Measurements from ENCODE around the gene ZNF492.
A peak's percentile ranks its signal among the peaks of the same experiment; 100 is the strongest.
"Not testable (repeated sequence)": the region's sequence is repeated elsewhere in the genome, so short reads cannot be mapped to it uniquely, and the experiment has no call there.

Gene ZNF492

DNA sequence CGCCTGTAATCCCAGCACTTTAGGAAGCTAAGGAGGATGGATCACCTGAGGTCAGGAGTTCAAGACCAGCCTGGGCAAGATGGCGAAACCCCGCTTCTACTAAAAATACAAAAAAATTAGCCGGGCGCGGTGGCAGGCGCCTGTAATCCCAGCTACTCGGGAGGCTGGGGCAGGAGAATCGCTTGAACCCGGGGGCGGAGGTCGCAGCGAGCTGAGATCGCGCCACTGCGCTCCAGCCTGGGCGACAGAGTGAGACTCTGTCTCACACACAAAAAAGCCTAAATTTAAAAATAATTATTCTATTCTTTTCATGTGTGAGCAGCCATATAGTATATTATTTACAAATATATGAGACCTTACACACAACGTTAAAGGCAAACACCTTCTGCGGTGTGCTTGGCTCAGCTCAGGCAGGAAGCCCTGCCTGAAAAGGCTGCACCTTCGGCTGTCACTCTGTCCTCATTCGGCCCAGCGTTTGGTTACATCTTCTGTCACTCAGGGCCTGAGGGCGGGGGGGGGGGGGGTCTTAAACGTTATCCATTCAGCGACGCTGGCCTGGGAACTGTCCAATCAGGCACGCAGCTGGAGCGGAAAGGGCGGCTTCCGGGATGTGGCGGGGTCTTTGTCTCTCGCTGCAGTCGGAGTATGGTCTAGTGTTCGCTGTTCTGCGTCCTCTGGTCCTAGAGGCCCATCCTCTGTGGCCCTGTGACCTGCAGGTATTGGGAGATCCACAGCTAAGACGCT is at the start of gene ZNF492:
TSS of gene ZNF492 (plus strand) at position 619 of the 744 bp plus-strand sequence. CDS start 19,076 bp downstream, outside the sequence.
- not testable (repeated sequence) for H3K9me2 ChIP-seq (replicated peaks; ENCODE audit: control insufficient read depth, low read length); H3K4me1 ChIP-seq (ENCODE audit: control insufficient read depth, low read length); H3F3A ChIP-seq (ENCODE audit: control insufficient read depth, insufficient read depth); H4K20me1 ChIP-seq (ENCODE audit: control insufficient read depth, insufficient read depth, low read depth, low read length); H3K27me3 ChIP-seq (ENCODE audit: control insufficient read depth, low read length); H3K36me3 ChIP-seq (ENCODE audit: control insufficient read depth, low read length)
- Histone ChIP-seq H3K27ac (ENCODE audit: low read depth, low read length) (peak within 1 kb of the TSS; percentile 42), H3K9me3 (ENCODE audit: control insufficient read depth, insufficient read depth, low read length) (peaks cover 17% of the 10 kb centered on the region), H3K4me3 (ENCODE audit: low read length) (peak within 1 kb of the TSS; percentile 97), H3K4me2 (ENCODE audit: low read length) (peak within 1 kb of the TSS; percentile 66), H3K79me2 (ENCODE audit: control insufficient read depth, low read length) (peaks cover 43% of the 10 kb centered on the region)

- H3K27ac ChIP-seq (ENCODE audit: low read depth, low read length): no peak overlapping the region
- H3K9me3 ChIP-seq (ENCODE audit: control insufficient read depth, insufficient read depth, low read length): peaks cover 8% of the 10 kb centered on the region; the same call in 1 of the 2 replicates
- TF ChIP-seq EZH2phosphoT487 (IDR thresholded peaks at IDR 0.05; ENCODE audit: borderline replicate concordance, low read length): no peak
- TF ChIP-seq, protein P1, sequence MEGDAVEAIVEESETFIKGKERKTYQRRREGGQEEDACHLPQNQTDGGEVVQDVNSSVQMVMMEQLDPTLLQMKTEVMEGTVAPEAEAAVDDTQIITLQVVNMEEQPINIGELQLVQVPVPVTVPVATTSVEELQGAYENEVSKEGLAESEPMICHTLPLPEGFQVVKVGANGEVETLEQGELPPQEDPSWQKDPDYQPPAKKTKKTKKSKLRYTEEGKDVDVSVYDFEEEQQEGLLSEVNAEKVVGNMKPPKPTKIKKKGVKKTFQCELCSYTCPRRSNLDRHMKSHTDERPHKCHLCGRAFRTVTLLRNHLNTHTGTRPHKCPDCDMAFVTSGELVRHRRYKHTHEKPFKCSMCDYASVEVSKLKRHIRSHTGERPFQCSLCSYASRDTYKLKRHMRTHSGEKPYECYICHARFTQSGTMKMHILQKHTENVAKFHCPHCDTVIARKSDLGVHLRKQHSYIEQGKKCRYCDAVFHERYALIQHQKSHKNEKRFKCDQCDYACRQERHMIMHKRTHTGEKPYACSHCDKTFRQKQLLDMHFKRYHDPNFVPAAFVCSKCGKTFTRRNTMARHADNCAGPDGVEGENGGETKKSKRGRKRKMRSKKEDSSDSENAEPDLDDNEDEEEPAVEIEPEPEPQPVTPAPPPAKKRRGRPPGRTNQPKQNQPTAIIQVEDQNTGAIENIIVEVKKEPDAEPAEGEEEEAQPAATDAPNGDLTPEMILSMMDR (IDR thresholded peaks at IDR 0.05; ENCODE audit: low read depth, low read length, poor library complexity, severe bottlenecking): no peak
- H3K79me2 ChIP-seq (ENCODE audit: control insufficient read depth, low read length): no peaks in the 10 kb centered on the region
- no peaks in the 10 kb centered on the region for H3F3A ChIP-seq (ENCODE audit: control insufficient read depth, insufficient read depth)
- no peaks in the 10 kb centered on the region for H3K9me2 ChIP-seq (replicated peaks; ENCODE audit: control insufficient read depth, low read length)
- H4K20me1 ChIP-seq (ENCODE audit: control insufficient read depth, insufficient read depth, low read depth, low read length): no peaks in the 10 kb centered on the region
- H3K4me1 ChIP-seq (ENCODE audit: control insufficient read depth, low read length): no peaks in the 10 kb centered on the region
- H3K4me3 ChIP-seq (ENCODE audit: low read length): no peak overlapping the region
- H3K36me3 ChIP-seq (ENCODE audit: control insufficient read depth, low read length): no peaks in the 10 kb centered on the region
- H3K27me3 ChIP-seq (ENCODE audit: control insufficient read depth, low read length): no peaks in the 10 kb centered on the region
- H3K4me2 ChIP-seq (ENCODE audit: low read length): no peak overlapping the region
Observed at GRCh38 chr19:22595422-22595821, 38.7 kb upstream of the ZNF492 start.

GRCh38 chr19:22595918-22596341 is 38.2 kb upstream of the ZNF492 start:
- H3K27ac ChIP-seq (ENCODE audit: low read depth, low read length): no peak overlapping the region
- H3F3A ChIP-seq (ENCODE audit: control insufficient read depth, insufficient read depth): no peaks in the 10 kb centered on the region
- no peaks in the 10 kb centered on the region for H3K9me2 ChIP-seq (replicated peaks; ENCODE audit: control insufficient read depth, low read length)
- TF ChIP-seq EZH2phosphoT487 (IDR thresholded peaks at IDR 0.05; ENCODE audit: borderline replicate concordance, low read length): no peak
- TF ChIP-seq, protein P1 (IDR thresholded peaks at IDR 0.05; ENCODE audit: low read depth, low read length, poor library complexity, severe bottlenecking): no peak
- H3K9me3 ChIP-seq (ENCODE audit: control insufficient read depth, insufficient read depth, low read length): peaks cover 8% of the 10 kb centered on the region; the same call in 1 of the 2 replicates
- H4K20me1 ChIP-seq (ENCODE audit: control insufficient read depth, insufficient read depth, low read depth, low read length): no peaks in the 10 kb centered on the region
- H3K79me2 ChIP-seq (ENCODE audit: control insufficient read depth, low read length): no peaks in the 10 kb centered on the region
- no peaks in the 10 kb centered on the region for H3K36me3 ChIP-seq (ENCODE audit: control insufficient read depth, low read length)
- H3K4me1 ChIP-seq (ENCODE audit: control insufficient read depth, low read length): no peaks in the 10 kb centered on the region
- H3K4me2 ChIP-seq (ENCODE audit: low read length): no peak overlapping the region
- no peaks in the 10 kb centered on the region for H3K27me3 ChIP-seq (ENCODE audit: control insufficient read depth, low read length)
- no peak overlapping the region for H3K4me3 ChIP-seq (ENCODE audit: low read length)

Data from DOHH2 (cell line).